ENCODE data around the gene SDC4.

Gene SDC4

GRCh38 chr20:45292343-45292742, 55.9 kb downstream of the SDC4 start:
- ChIA-PET POLR2A (no interaction called here), CTCF (interaction anchor here (0.6 to 5.9 kb wide), 29 partner anchors 8 to 673 kb away, joined by 3 to 58 read pairs (median 5); partner anchors contain the start of gene SLPI)
- Histone ChIP-seq H3K27ac (ENCODE audit: extremely low read depth, low read depth, low read length) (no peak overlapping the region), H3K4me3 (ENCODE audit: low read depth, low read length) (no peak overlapping the region), H3K9me3 (ENCODE audit: control insufficient read depth, insufficient read depth, low read depth, low read length) (no peaks in the 10 kb centered on the region), H3K36me3 (ENCODE audit: control insufficient read depth in 2 of 2, insufficient read depth in 1 of 2, low read length in 2 of 2) (no peaks in the 10 kb centered on the region), H3K4me1 (ENCODE audit: control insufficient read depth, insufficient read depth, low read length) (no peaks in the 10 kb centered on the region)
- TF ChIP-seq ZNF394 (tag by site-specific recombination; IDR thresholded peaks at IDR 0.05; ENCODE audit: borderline replicate concordance) (no peak), ZFP3 (tag by site-specific recombination; IDR thresholded peaks at IDR 0.05; ENCODE audit: low read depth) (no peak), ZNF747 (tag by site-specific recombination; IDR thresholded peaks at IDR 0.05) (no peak), ZNF544 (tag by site-specific recombination; IDR thresholded peaks at IDR 0.05) (no peak), ZNF23 (tag by site-specific recombination; IDR thresholded peaks at IDR 0.05; ENCODE audit: borderline replicate concordance) (no peak), SETDB1 (IDR thresholded peaks at IDR 0.05; ENCODE audit: insufficient read length, low read length) (no peak), ZNF132 (tag by site-specific recombination; IDR thresholded peaks at IDR 0.05; ENCODE audit: borderline replicate concordance) (no peak), ZNF76 (tag by site-specific recombination; IDR thresholded peaks at IDR 0.05; ENCODE audit: borderline replicate concordance, low read depth) (no peak), ZNF248 (tag by site-specific recombination; IDR thresholded peaks at IDR 0.05) (no peak)
- TF ChIP-seq, protein P1, sequence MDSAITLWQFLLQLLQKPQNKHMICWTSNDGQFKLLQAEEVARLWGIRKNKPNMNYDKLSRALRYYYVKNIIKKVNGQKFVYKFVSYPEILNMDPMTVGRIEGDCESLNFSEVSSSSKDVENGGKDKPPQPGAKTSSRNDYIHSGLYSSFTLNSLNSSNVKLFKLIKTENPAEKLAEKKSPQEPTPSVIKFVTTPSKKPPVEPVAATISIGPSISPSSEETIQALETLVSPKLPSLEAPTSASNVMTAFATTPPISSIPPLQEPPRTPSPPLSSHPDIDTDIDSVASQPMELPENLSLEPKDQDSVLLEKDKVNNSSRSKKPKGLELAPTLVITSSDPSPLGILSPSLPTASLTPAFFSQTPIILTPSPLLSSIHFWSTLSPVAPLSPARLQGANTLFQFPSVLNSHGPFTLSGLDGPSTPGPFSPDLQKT (IDR thresholded peaks at IDR 0.05; ENCODE audit: borderline replicate concordance, low read depth, low read length), result no peak

GRCh38 chr20:45291526-45291925, 56.7 kb downstream of the SDC4 start:
- H3K27ac ChIP-seq (ENCODE audit: extremely low read depth, low read depth, low read length), result no peak overlapping the region
- no peak overlapping the region for H3K4me3 ChIP-seq (ENCODE audit: low read depth, low read length)
- H3K36me3 ChIP-seq (ENCODE audit: control insufficient read depth in 2 of 2, insufficient read depth in 1 of 2, low read length in 2 of 2), result no peaks in the 10 kb centered on the region
- TF ChIP-seq ZNF335 (tag by site-specific recombination; conservative IDR thresholded peaks at IDR 0.05) (no peak), SP2 (tag by site-specific recombination; IDR thresholded peaks at IDR 0.05) (no peak), KLF9 (tag by site-specific recombination; IDR thresholded peaks at IDR 0.05; ENCODE audit: low read depth) (no peak), SCRT1 (tag by site-specific recombination; IDR thresholded peaks at IDR 0.05; ENCODE audit: borderline replicate concordance) (no peak), ZNF624 (tag by site-specific recombination; IDR thresholded peaks at IDR 0.05) (no peak), ZNF704 (tag by site-specific recombination; IDR thresholded peaks at IDR 0.05) (no peak), ZNF791 (tag by site-specific recombination; IDR thresholded peaks at IDR 0.05) (no peak), ZNF76 (tag by site-specific recombination; IDR thresholded peaks at IDR 0.05; ENCODE audit: borderline replicate concordance, low read depth) (no peak), ZFHX2 (tag by site-specific recombination; conservative IDR thresholded peaks at IDR 0.05) (no peak), ZNF114 (tag by site-specific recombination; IDR thresholded peaks at IDR 0.05) (no peak)
- H3K9me3 ChIP-seq (ENCODE audit: control insufficient read depth, insufficient read depth, low read depth, low read length), result no peaks in the 10 kb centered on the region
- H3K4me1 ChIP-seq (ENCODE audit: control insufficient read depth, insufficient read depth, low read length), result no peaks in the 10 kb centered on the region
- ChIA-PET CTCF (interaction anchor here (0.7 to 5.9 kb wide), 33 partner anchors 9 to 561 kb away, joined by 3 to 58 read pairs (median 7); partner anchors contain the start of gene SLPI), POLR2A (no interaction called here)

DNA sequence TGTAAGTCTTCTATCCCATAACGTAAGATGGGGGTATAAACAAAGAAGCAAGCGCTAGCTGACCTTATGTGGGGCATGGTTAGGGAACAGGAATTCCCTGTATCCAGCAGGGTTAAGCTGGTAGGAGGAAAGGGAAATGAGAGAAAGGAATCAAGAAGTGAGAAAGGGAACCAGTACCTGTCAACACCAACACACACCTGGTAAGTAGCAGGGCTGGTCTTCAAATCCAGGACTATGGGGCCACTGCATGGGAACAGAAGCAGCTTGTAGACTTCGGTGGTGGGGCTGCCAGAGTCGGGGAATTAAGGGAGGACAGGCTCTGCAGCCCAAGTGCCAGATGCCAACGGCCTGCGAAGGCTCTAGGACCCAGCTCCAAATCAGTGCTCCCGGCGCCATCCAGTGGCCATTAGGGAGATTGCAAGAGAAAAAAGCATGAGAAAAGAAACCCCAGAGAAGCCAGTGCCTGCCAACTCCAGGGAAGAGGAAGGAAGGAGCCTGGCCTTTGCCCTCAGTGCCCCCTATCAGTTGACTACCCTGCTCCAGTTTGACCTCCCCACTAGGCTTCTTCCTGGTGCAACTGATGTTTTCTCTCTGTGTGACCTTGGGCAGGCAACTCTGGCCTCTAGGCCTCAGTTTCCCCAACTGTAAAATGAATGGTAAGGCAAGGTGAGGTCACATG, 57.4 kb downstream of the SDC4 start:
- ChIA-PET POLR2A (no interaction called here), CTCF (interaction anchor here (0.5 to 5.9 kb wide), 51 partner anchors 9 to 1410 kb away, joined by 3 to 58 read pairs (median 5); partner anchors contain the start of genes SLPI and WFDC12)
- no peak overlapping the region for H3K27ac ChIP-seq (ENCODE audit: extremely low read depth, low read depth, low read length)
- no peaks in the 10 kb centered on the region for H3K36me3 ChIP-seq (ENCODE audit: control insufficient read depth in 2 of 2, insufficient read depth in 1 of 2, low read length in 2 of 2)
- no peaks in the 10 kb centered on the region for H3K4me1 ChIP-seq (ENCODE audit: control insufficient read depth, insufficient read depth, low read length)
- H3K4me3 ChIP-seq (ENCODE audit: low read depth, low read length), result no peak overlapping the region
- H3K9me3 ChIP-seq (ENCODE audit: control insufficient read depth, insufficient read depth, low read depth, low read length), result no peaks in the 10 kb centered on the region
- TF ChIP-seq HOXD13 (CRISPR knock-in tag; IDR thresholded peaks at IDR 0.05; ENCODE audit: borderline replicate concordance), result no peak
- TF ChIP-seq ZNF521 (tag by site-specific recombination; IDR thresholded peaks at IDR 0.05), result no peak
- TF ChIP-seq ZNF791 (tag by site-specific recombination; IDR thresholded peaks at IDR 0.05), result no peak
- TF ChIP-seq ZNF768 (tag by site-specific recombination; IDR thresholded peaks at IDR 0.05), result no peak
- TF ChIP-seq, protein P2, sequence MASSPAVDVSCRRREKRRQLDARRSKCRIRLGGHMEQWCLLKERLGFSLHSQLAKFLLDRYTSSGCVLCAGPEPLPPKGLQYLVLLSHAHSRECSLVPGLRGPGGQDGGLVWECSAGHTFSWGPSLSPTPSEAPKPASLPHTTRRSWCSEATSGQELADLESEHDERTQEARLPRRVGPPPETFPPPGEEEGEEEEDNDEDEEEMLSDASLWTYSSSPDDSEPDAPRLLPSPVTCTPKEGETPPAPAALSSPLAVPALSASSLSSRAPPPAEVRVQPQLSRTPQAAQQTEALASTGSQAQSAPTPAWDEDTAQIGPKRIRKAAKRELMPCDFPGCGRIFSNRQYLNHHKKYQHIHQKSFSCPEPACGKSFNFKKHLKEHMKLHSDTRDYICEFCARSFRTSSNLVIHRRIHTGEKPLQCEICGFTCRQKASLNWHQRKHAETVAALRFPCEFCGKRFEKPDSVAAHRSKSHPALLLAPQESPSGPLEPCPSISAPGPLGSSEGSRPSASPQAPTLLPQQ (tag by site-specific recombination; IDR thresholded peaks at IDR 0.05), result 0 out of 2 replicates have a peak, but pooled peaks have one; percentile 32
- TF ChIP-seq RBAK (tag by site-specific recombination; IDR thresholded peaks at IDR 0.05), result no peak
- TF ChIP-seq, protein P3, sequence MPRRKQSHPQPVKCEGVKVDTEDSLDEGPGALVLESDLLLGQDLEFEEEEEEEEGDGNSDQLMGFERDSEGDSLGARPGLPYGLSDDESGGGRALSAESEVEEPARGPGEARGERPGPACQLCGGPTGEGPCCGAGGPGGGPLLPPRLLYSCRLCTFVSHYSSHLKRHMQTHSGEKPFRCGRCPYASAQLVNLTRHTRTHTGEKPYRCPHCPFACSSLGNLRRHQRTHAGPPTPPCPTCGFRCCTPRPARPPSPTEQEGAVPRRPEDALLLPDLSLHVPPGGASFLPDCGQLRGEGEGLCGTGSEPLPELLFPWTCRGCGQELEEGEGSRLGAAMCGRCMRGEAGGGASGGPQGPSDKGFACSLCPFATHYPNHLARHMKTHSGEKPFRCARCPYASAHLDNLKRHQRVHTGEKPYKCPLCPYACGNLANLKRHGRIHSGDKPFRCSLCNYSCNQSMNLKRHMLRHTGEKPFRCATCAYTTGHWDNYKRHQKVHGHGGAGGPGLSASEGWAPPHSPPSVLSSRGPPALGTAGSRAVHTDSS (tag by site-specific recombination; IDR thresholded peaks at IDR 0.05), result no peak
- TF ChIP-seq ZNF132 (tag by site-specific recombination; IDR thresholded peaks at IDR 0.05; ENCODE audit: borderline replicate concordance), result no peak
- no peak for TF ChIP-seq ZBTB20 (tag by site-specific recombination; IDR thresholded peaks at IDR 0.05)
- TF ChIP-seq WT1 (tag by site-specific recombination; IDR thresholded peaks at IDR 0.05), result peak; percentile 21; the same call in 1 of the 2 replicates

Data from HEK293 (cell line).